Kidney (tissue), 14 donors: Measurements from ENCODE around the gene PRCC. TPM values are rescaled to one million over a fixed set of nuclear protein-coding genes. Genes with fewer than 3 reads are reported as not detected.

Experiments
- DNase-seq, 5 donors: peaks; one replicate each; pipeline ENCODE4 v3.0.0-alpha.2; 2013 to 2020
- FAIRE-seq: peaks from 2 replicates; lab custom pipeline; 2012; peaks lifted over from hg19 to GRCh38; lab: Jason Lieb, UNC
- H3K27ac ChIP-seq, 2 donors: one replicate each; pipeline ENCODE4 v1.7.0; 2013; ENCODE audit warnings: low read depth in 2 of 2, low read length in 2 of 2, inconsistent platforms in 1 of 2
- H3K27me3 ChIP-seq: one replicate; pipeline ENCODE4 v1.7.1; 2013; ENCODE audit warnings: low read length, inconsistent platforms; ENCODE audit not compliant: control insufficient read depth, insufficient read depth
- H3K36me3 ChIP-seq, 3 donors: one replicate each; pipeline versions ENCODE4 v1.7.0 to v1.7.1; 2013; ENCODE audit warnings: low read length in 3 of 3, control low read depth in 1 of 3, inconsistent platforms in 1 of 3; ENCODE audit not compliant: insufficient read depth in 3 of 3, control insufficient read depth in 2 of 3
- H3K4me1 ChIP-seq, 3 donors: one replicate each; pipeline versions ENCODE4 v1.7.0 to v1.7.1; 2013; ENCODE audit warnings: low read length in 3 of 3, inconsistent platforms in 1 of 3, low read depth in 1 of 3; ENCODE audit not compliant: control insufficient read depth in 2 of 3, insufficient read depth in 2 of 3
- H3K4me3 ChIP-seq, 3 donors: one replicate each; pipeline versions ENCODE4 v1.7.0 to v1.8.1; 2013; ENCODE audit warnings: low read length in 3 of 3, control low read depth in 1 of 3, inconsistent platforms in 1 of 3
- H3K9ac ChIP-seq, 3 donors: one replicate each; pipeline versions ENCODE4 v1.7.0 to v1.7.1; 2013; ENCODE audit warnings: low read length in 3 of 3, control low read depth in 1 of 3, inconsistent platforms in 1 of 3
- H3K9me3 ChIP-seq, 3 donors: one replicate each; pipeline versions ENCODE4 v1.7.0 to v1.7.1; 2013; ENCODE audit warnings: low read length in 3 of 3, control low read depth in 1 of 3, inconsistent platforms in 1 of 3; ENCODE audit not compliant: control insufficient read depth in 2 of 3, insufficient read depth in 1 of 3
- CTCF ChIP-seq: IDR thresholded peaks from 3 replicates; pipeline ENCODE4 v1.5.1; 2012; ENCODE audit warnings: mild to moderate bottlenecking, moderate library complexity, borderline replicate concordance; ENCODE audit not compliant: insufficient read depth; ENCODE audit errors: extremely low read depth
- intact Hi-C: fragments of 100-400 bp; cut with DNase I; formaldehyde crosslinking; loops from one replicate; pipeline ENCODE4 v1.11.1; 2022
- polyA plus RNA-seq: library from polyadenylated mRNA; stranded (reverse); fragments of 350-450 nt; fragmentation: Illumina TruSeq; extraction: RNeasy Lipid Tissue Mini Kit (QIAGEN cat#74804); gene quantifications from one replicate; pipeline ENCODE4 v1.2.3, GENCODE V29; 2014; ENCODE audit warnings: low read depth, low replicate concordance; ENCODE audit not compliant: insufficient read depth
- total RNA-seq: library from RNA; stranded (reverse); fragmentation: NEBNext Ultra II Directional; extraction: Animal tissue kit (Norgen Biotek cat#: 25700); gene quantifications from one replicate; pipeline ENCODE4 v1.2.1, GENCODE V29; 2021
- donor health status: control.
- donor health status: control.
- donor health status: control.
- donor health status: control.
- donor health status: control.
- donor health status: DM: yes; HTN: yes; CAD: no.
- donor health status: Normal renal cell carcinoma (clear cell type).

The PRCC gene
- total and polyA plus RNA-seq, 2 donors from 2014 or later: 50.5 to 52.8 TPM

- Histone ChIP-seq H3K4me1 (peaks cover 0 to 4% (median 2%) of the 10 kb centered on the region in 3 donors), H3K36me3 (peaks cover 0 to 8% (median 5%) of the 10 kb centered on the region in 3 donors), H3K4me3 (no peak overlapping the region), H3K9ac (no peak overlapping the region), H3K27ac (no peak overlapping the region), H3K9me3 (no peaks in the 10 kb centered on the region), H3K27me3 (no peaks in the 10 kb centered on the region)
- no peak for TF ChIP-seq CTCF
- FAIRE-seq (no peak), DNase-seq (no peak)
- intact Hi-C loops: no loop called here
Observed at GRCh38 chr1:156733989-156734584, 33.2 kb upstream of the PRCC start.

- no peak for DNase-seq
- H3K27me3 ChIP-seq: no peaks in the 10 kb centered on the region
- H3K27ac ChIP-seq: no peak overlapping the region
Observed at GRCh38 chr1:156738407-156738806, 28.9 kb upstream of the PRCC start.

GRCh38 chr1:156738916-156739315 is 28.4 kb upstream of the PRCC start:
- Histone ChIP-seq H3K9ac (no peak overlapping the region), H3K27ac (no peak overlapping the region), H3K4me1 (peaks cover 0 to 11% (median 6%) of the 10 kb centered on the region in 3 donors), H3K4me3 (no peak overlapping the region), H3K27me3 (no peaks in the 10 kb centered on the region), H3K36me3 (peaks cover 0 to 18% (median 9%) of the 10 kb centered on the region in 3 donors), H3K9me3 (no peaks in the 10 kb centered on the region)
- TF ChIP-seq CTCF: no peak
- intact Hi-C loops: no loop called here
- no peak for DNase-seq
- no peak for FAIRE-seq

More at GRCh38 chr1:156738407-156738806, 28.9 kb upstream of the PRCC start:
- TF ChIP-seq CTCF: no peak
- intact Hi-C loops: no loop called here
- H3K9me3 ChIP-seq: no peaks in the 10 kb centered on the region
- no peak for FAIRE-seq
- H3K4me3 ChIP-seq: no peak overlapping the region
- H3K9ac ChIP-seq: no peak overlapping the region
- peaks cover 0 to 11% (median 6%) of the 10 kb centered on the region in 3 donors for H3K4me1 ChIP-seq
- peaks cover 0 to 13% (median 7%) of the 10 kb centered on the region in 3 donors for H3K36me3 ChIP-seq
